Heart left ventricle (tissue), 13 donors: ENCODE data around the gene NHLRC4.

ENCODE experiments used
- CTCF ChIP-seq, 12 donors: fragments of 200-600 bp; sonication (generic) in 4 of 12; IDR thresholded peaks; one replicate each; pipeline versions ENCODE4 v1.5.0 to v1.8.0; 2018 to 2022; ENCODE audit warnings: antibody characterized with exemption in 12 of 12, mild to moderate bottlenecking in 5 of 12
- POLR2A ChIP-seq, 2 donors: fragments of 450-650 bp; IDR thresholded peaks; one replicate each; pipeline ENCODE4 v1.6.1; 2017; ENCODE audit warnings: antibody characterized with exemption in 2 of 2, mild to moderate bottlenecking in 2 of 2, moderate library complexity in 2 of 2
- donor health status: ischemic (EF 13 %, LVEDD 7.1; RV severe dilation, severe dysfunction).
- donor health status: DM: no; HTN: yes; CAD: no.
- donor health status: DM: no; HTN: no; CAD: no.
- donor health status: ischemic (EF 25% LVEDD 6.9; RV normal size, moderate dysfunction).
- donor health status: ischemic (EF 25% LVEDD 5.7; RV mildly dilated, moderate dysfunction).
- donor health status: ischemic (EF 35%, LVEDD 5.7; RV mildly dilated, moderate dysfunction).
- donor health status: nonischemic (EF 11% LVEDD 7.7; RV severe dilation, severe dysfunction).
- donor health status: DM: yes; HTN: yes; CAD: no.
- donor health status: PGD.
- donor health status: ischemic (EF 29% LVEDD 5.4; RV normal size, mild dysfunction).
- donor health status: nonischemic (EF 23%, LVEDD 6.1; RV moderate dilation, normal function).

GRCh38 chr16:529012-529575, 37.7 kb upstream of the NHLRC4 start:
- no peak for TF ChIP-seq CTCF (IDR thresholded peaks at IDR 0.05)
- TF ChIP-seq POLR2A (IDR thresholded peaks at IDR 0.05) = no peak
